HepG2 (cell line): Measurements from ENCODE around the gene GTPBP6. TPM values are rescaled to one million over a fixed set of nuclear protein-coding genes. Genes with fewer than 3 reads are reported as not detected.

Source experiments
- EP300 ChIP-seq, 3 experiments: sonication (generic) in 1 of 3; formaldehyde crosslinking in 1 of 3; IDR thresholded peaks; 2 replicates each; pipeline versions ENCODE4 v1.5.1 to v1.6.1; 2011 to 2020; ENCODE audit warnings: low read depth in 2 of 3, low read length in 2 of 3, borderline replicate concordance in 1 of 3, improper control_type of control experiment in 1 of 3, mild to moderate bottlenecking in 1 of 3, missing genetic modification reagents in 1 of 3, moderate library complexity in 1 of 3
- HOXA7 ChIP-seq: sonication (generic); formaldehyde crosslinking; IDR thresholded peaks from 2 replicates; pipeline ENCODE4 v1.8.1; 2022; ENCODE audit warnings: mild to moderate bottlenecking, missing genetic modification reagents, moderate library complexity
- KDM2A ChIP-seq: sonication (generic); formaldehyde crosslinking; IDR thresholded peaks from 2 replicates; pipeline ENCODE4 v1.4.0; 2020; ENCODE audit warnings: low read depth, missing genetic modification reagents, borderline replicate concordance
- MAZ ChIP-seq, 2 experiments: sonication (generic) in 1 of 2; formaldehyde crosslinking in 1 of 2; IDR thresholded peaks; 2 replicates each; pipeline versions ENCODE4 v1.5.0 to v1.6.1; 2012 to 2020; ENCODE audit warnings: low read depth in 2 of 2, mild to moderate bottlenecking in 2 of 2, borderline replicate concordance in 1 of 2, improper control_type of control experiment in 1 of 2, low read length in 1 of 2, missing genetic modification reagents in 1 of 2, moderate library complexity in 1 of 2
- MXD3 ChIP-seq: IDR thresholded peaks from 2 replicates; pipeline ENCODE4 v1.6.1; 2016; ENCODE audit warnings: mild to moderate bottlenecking, missing biosample characterization, missing genetic modification reagents
- SNRNP70 ChIP-seq: fragments of 200-400 bp; formaldehyde crosslinking; IDR thresholded peaks from 2 replicates; pipeline ENCODE4 v1.6.1; 2017; ENCODE audit warnings: mild to moderate bottlenecking, low read depth, low read length, moderate library complexity
- SRSF4 ChIP-seq: fragments of 200-400 bp; formaldehyde crosslinking; IDR thresholded peaks from one replicate; pipeline ENCODE4 v1.6.1; 2018; ENCODE audit warnings: mild to moderate bottlenecking, low read depth, low read length, moderate library complexity; ENCODE audit not compliant: poor library complexity, severe bottlenecking
- TBX3 ChIP-seq: fragments of 450-650 bp; IDR thresholded peaks from 2 replicates; pipeline ENCODE4 v1.6.1; 2017; ENCODE audit warnings: antibody characterized with exemption, mild to moderate bottlenecking, inconsistent platforms, borderline replicate concordance
- ZBTB26 ChIP-seq: IDR thresholded peaks from 2 replicates; pipeline ENCODE4 v1.6.1; 2016; ENCODE audit warnings: missing compliant biosample characterization, missing genetic modification reagents, borderline replicate concordance
- ZHX2 ChIP-seq, 2 experiments: sonication (generic) in 1 of 2; formaldehyde crosslinking in 1 of 2; IDR thresholded peaks; 2 replicates each; pipeline versions ENCODE4 v1.6.1 to v1.9.0; 2014 to 2022; ENCODE audit warnings: antibody characterized with exemption in 1 of 2, borderline replicate concordance in 1 of 2, inconsistent platforms in 1 of 2, low read depth in 1 of 2, missing genetic modification reagents in 1 of 2
- ZNF512 ChIP-seq: sonication (generic); formaldehyde crosslinking; IDR thresholded peaks from 2 replicates; pipeline ENCODE4 v1.4.0; 2020; ENCODE audit warnings: mild to moderate bottlenecking, missing genetic modification reagents
- polyA plus RNA-seq, 8 experiments: library from polyadenylated mRNA; depleted of rRNA in 3 of 8; stranded (reverse) in 7 of 8; unstranded in 1 of 8; fragments of >200 nt; fragmentation: Illumina TruSeq in 4 of 8; extraction: Trizol in 4 of 8; gene quantifications; 2 replicates each; pipeline versions ENCODE4 v1.2.1 to v1.2.3, GENCODE V29; 2011 to 2016; ENCODE audit warnings: low read depth in 4 of 8, missing spikeins in 1 of 8, mixed read lengths in 1 of 8; ENCODE audit not compliant: insufficient read depth in 1 of 8
- total RNA-seq, 5 experiments: library from RNA; depleted of rRNA; stranded (reverse); fragments of >200 nt; fragmentation: Illumina TruSeq; extraction: Trizol; gene quantifications; 2 replicates each; pipeline ENCODE4 v1.2.3, GENCODE V29; 2016; ENCODE audit warnings: low read depth in 1 of 5

The GTPBP6 gene
- total and polyA plus RNA-seq, 2 of the 13 experiments (the other 11 are each of a cell fraction or from before 2014, with no cell fraction given) = 20.2 to 39.6 TPM

DNA sequence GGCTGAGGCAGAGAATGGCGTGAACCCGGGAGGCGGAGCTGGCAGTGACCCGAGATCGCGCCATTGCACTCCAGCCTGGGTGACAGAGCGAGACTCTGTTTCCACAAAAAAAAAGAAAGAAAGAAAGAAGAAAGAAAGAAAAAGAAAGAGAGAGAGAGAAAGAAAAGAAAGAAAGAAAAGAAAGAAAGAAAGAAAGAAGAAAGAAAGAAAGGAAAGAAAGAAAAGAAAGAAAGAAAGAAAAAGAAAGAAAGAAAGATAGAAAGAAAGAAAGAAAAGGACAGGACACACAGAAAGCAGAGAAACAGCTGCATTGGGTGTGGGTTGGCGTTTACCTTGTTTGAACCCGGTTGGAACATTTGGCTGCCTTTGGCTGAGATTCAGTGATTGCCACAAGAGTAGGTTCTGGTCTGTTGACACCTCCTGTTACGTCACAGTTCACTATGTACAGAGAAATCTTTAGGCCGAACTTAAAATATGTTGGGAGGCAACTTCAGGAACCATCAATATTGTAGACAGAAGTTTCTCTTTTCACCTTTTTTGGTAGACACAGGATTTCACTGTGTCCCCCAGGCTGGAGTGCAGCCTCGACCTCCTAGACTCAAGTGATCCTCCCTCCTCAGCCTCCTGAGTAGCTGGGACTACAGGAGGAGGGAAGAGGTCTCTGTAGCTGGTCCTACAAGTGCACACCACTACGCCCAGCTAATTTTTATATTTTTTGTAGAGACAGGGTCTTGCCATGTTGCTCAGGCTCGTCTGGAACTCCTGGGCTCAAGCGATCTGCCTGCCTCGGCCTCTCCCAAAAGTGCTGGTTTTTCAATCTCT, 53.8 kb downstream of the GTPBP6 start (continued):
- TF ChIP-seq ZHX2 (IDR thresholded peaks at IDR 0.05; ENCODE audit: low read depth) = no peak
- TF ChIP-seq ZHX2 (CRISPR knock-in tag; IDR thresholded peaks at IDR 0.05; ENCODE audit: borderline replicate concordance) = no peak
- TF ChIP-seq ZBTB26 (CRISPR knock-in tag) = no peak
- TF ChIP-seq SRSF4 = no peak
- TF ChIP-seq ZNF512 (CRISPR knock-in tag) = peak; percentile 93
- TF ChIP-seq TBX3 = no peak
- no peak for TF ChIP-seq HOXA7 (CRISPR knock-in tag)
- no peak for TF ChIP-seq SNRNP70
- no peak for TF ChIP-seq MAZ (IDR thresholded peaks at IDR 0.05; ENCODE audit: borderline replicate concordance, low read depth, low read length)
- TF ChIP-seq MAZ (CRISPR knock-in tag; IDR thresholded peaks at IDR 0.05; ENCODE audit: low read depth) = no peak
- peak; percentile 40; the same call in 1 of the 2 replicates for TF ChIP-seq KDM2A (CRISPR knock-in tag)
- TF ChIP-seq MXD3 (CRISPR knock-in tag) = no peak
- peak in 1 of 2 experiments; percentile 35; a peak in 1 of 4 replicates for TF ChIP-seq EP300 (IDR thresholded peaks at IDR 0.05; ENCODE audit: low read depth in 2 of 2, low read length in 2 of 2)
- no peak for TF ChIP-seq EP300 (CRISPR knock-in tag; IDR thresholded peaks at IDR 0.05; ENCODE audit: borderline replicate concordance)
